PC-9 (cell line): ENCODE results near the gene CRADD.

Source experiments
- EZH2 ChIP-seq: fragments of 200-600 bp; sonication (generic); IDR thresholded peaks from 2 replicates; pipeline ENCODE4 v1.8.0; 2017; ENCODE audit warnings: antibody characterized with exemption, low read depth
- TF ChIP-seq, protein P1 (sequence below): fragments of 200-600 bp; sonication (generic); conservative IDR thresholded peaks from 2 replicates; pipeline ENCODE4 v1.6.1; 2017; ENCODE audit warnings: mixed run types, antibody characterized with exemption, mild to moderate bottlenecking, moderate library complexity

DNA sequence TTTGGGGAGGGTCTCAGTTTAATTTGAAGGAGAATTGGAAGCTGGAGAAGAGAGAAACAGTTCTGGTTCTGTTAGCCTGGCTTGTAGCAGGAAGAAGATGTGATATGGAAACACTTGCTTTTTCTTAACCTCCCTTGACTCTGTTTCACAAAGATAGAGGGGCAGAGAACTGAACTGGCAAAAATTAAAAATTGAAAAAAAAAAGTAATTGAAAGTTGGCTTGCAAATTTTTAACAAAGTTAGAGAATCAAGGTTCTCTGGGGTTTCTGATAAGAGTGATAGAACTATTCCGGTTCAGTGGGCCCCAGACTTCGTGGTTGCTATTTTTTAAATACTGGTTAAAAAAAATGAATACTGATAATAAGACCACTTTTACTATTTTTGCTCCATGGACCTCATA is 2.8 kb downstream of the CRADD start:
- TF ChIP-seq, protein P1, sequence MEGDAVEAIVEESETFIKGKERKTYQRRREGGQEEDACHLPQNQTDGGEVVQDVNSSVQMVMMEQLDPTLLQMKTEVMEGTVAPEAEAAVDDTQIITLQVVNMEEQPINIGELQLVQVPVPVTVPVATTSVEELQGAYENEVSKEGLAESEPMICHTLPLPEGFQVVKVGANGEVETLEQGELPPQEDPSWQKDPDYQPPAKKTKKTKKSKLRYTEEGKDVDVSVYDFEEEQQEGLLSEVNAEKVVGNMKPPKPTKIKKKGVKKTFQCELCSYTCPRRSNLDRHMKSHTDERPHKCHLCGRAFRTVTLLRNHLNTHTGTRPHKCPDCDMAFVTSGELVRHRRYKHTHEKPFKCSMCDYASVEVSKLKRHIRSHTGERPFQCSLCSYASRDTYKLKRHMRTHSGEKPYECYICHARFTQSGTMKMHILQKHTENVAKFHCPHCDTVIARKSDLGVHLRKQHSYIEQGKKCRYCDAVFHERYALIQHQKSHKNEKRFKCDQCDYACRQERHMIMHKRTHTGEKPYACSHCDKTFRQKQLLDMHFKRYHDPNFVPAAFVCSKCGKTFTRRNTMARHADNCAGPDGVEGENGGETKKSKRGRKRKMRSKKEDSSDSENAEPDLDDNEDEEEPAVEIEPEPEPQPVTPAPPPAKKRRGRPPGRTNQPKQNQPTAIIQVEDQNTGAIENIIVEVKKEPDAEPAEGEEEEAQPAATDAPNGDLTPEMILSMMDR, result no peak
- no peak for TF ChIP-seq EZH2
